ENCODE measurements around the gene CBLB.

The CBLB gene

GRCh38 chr3:105824129-105824528 lies 44.7 kb downstream of the CBLB start:
- Histone ChIP-seq H3K27ac (ENCODE audit: poor library complexity, severe bottlenecking) (peak overlapping the region; percentile 39), H3K4me1 (ENCODE audit: insufficient read depth, poor library complexity, severe bottlenecking) (peaks cover 13% of the 10 kb centered on the region), H3K9me3 (ENCODE audit: severe bottlenecking) (no peaks in the 10 kb centered on the region), H3K36me3 (ENCODE audit: low read depth) (no peaks in the 10 kb centered on the region; the same call in 1 of the 2 replicates), H3K27me3 (ENCODE audit: insufficient read depth, poor library complexity, severe bottlenecking) (no peaks in the 10 kb centered on the region), H3K4me3 (ENCODE audit: severe bottlenecking) (no peak overlapping the region)
- no peak for TF ChIP-seq CTCF (IDR thresholded peaks at IDR 0.05; ENCODE audit: poor library complexity, severe bottlenecking)
- ATAC-seq (ENCODE audit: low read depth) (no peak), DNase-seq (ENCODE audit: low spot score) (no peak)

GRCh38 chr3:105823149-105823867 lies 45.5 kb downstream of the CBLB start:
- ATAC-seq (ENCODE audit: low read depth) (peak; percentile 100), DNase-seq (ENCODE audit: low spot score) (no peak)
- Histone ChIP-seq H3K27me3 (ENCODE audit: insufficient read depth, poor library complexity, severe bottlenecking) (no peaks in the 10 kb centered on the region), H3K9me3 (ENCODE audit: severe bottlenecking) (no peaks in the 10 kb centered on the region), H3K36me3 (ENCODE audit: low read depth) (no peaks in the 10 kb centered on the region; the same call in 1 of the 2 replicates), H3K4me3 (ENCODE audit: severe bottlenecking) (no peak overlapping the region), H3K4me1 (ENCODE audit: insufficient read depth, poor library complexity, severe bottlenecking) (peaks cover 13% of the 10 kb centered on the region), H3K27ac (ENCODE audit: poor library complexity, severe bottlenecking) (peak overlapping the region; percentile 39)
- no peak for TF ChIP-seq CTCF (IDR thresholded peaks at IDR 0.05; ENCODE audit: poor library complexity, severe bottlenecking)

- no peaks in the 10 kb centered on the region for H3K9me3 ChIP-seq (ENCODE audit: severe bottlenecking)
- peaks cover 13% of the 10 kb centered on the region for H3K4me1 ChIP-seq (ENCODE audit: insufficient read depth, poor library complexity, severe bottlenecking)
- TF ChIP-seq CTCF (IDR thresholded peaks at IDR 0.05; ENCODE audit: poor library complexity, severe bottlenecking), result no peak
- no peak for DNase-seq (ENCODE audit: low spot score)
- H3K27ac ChIP-seq (ENCODE audit: poor library complexity, severe bottlenecking), result peak overlapping the region; percentile 39
- no peak overlapping the region for H3K4me3 ChIP-seq (ENCODE audit: severe bottlenecking)
- no peaks in the 10 kb centered on the region for H3K27me3 ChIP-seq (ENCODE audit: insufficient read depth, poor library complexity, severe bottlenecking)
- ATAC-seq (ENCODE audit: low read depth), result no peak
- H3K36me3 ChIP-seq (ENCODE audit: low read depth), result no peaks in the 10 kb centered on the region; the same call in 1 of the 2 replicates
Measured at GRCh38 chr3:105822171-105823123, 46.4 kb downstream of the CBLB start.

- Histone ChIP-seq H3K36me3 (ENCODE audit: low read depth) (no peaks in the 10 kb centered on the region; the same call in 1 of the 2 replicates), H3K9me3 (ENCODE audit: severe bottlenecking) (no peaks in the 10 kb centered on the region), H3K4me3 (ENCODE audit: severe bottlenecking) (no peak overlapping the region), H3K27me3 (ENCODE audit: insufficient read depth, poor library complexity, severe bottlenecking) (no peaks in the 10 kb centered on the region), H3K4me1 (ENCODE audit: insufficient read depth, poor library complexity, severe bottlenecking) (peaks cover 13% of the 10 kb centered on the region), H3K27ac (ENCODE audit: poor library complexity, severe bottlenecking) (no peak overlapping the region)
- DNase-seq (ENCODE audit: low spot score), result no peak
- ATAC-seq (ENCODE audit: low read depth), result no peak
- no peak for TF ChIP-seq CTCF (IDR thresholded peaks at IDR 0.05; ENCODE audit: poor library complexity, severe bottlenecking)
Measured at GRCh38 chr3:105821433-105821832, 47.4 kb downstream of the CBLB start.

Data from RWPE2 (cell line).